ENCODE measurements around the gene RGS3.

GRCh38 chr9:113485761-113486115, 22.2 kb downstream of the RGS3 start:
- TF ChIP-seq EZH2 (IDR thresholded peaks at IDR 0.05; ENCODE audit: insufficient read depth, poor library complexity, severe bottlenecking) (no peak), EZH2phosphoT487 (IDR thresholded peaks at IDR 0.05; ENCODE audit: insufficient read depth, low read depth) (no peak)

All from GM23248 (cell line).